Cardiac fibroblast (primary cell): ENCODE data around the gene UQCR10.

ENCODE experiments used
- DNase-seq, 2 donors: peaks; one replicate each; pipeline versions ENCODE4 v3.0.0 to v3.0.0-alpha.2; 2010; ENCODE audit warnings: low read depth in 2 of 2
- H3K4me3 ChIP-seq, 2 donors: replicated peaks in 1 of 2; 1 replicate in 1 of 2; 2 replicates in 1 of 2; pipeline ENCODE4 v1.5.1; 2011; ENCODE audit warnings: low read depth in 2 of 2, low read length in 2 of 2, mild to moderate bottlenecking in 2 of 2, moderate library complexity in 1 of 2
- CTCF ChIP-seq: IDR thresholded peaks from one replicate; pipeline ENCODE4 v1.5.1; 2011; ENCODE audit warnings: low read depth, mild to moderate bottlenecking, low read length, inconsistent platforms

UQCR10 gene

GRCh38 chr22:29722587-29722986, 44.6 kb upstream of the UQCR10 start:
- DNase-seq, result no peak
- no peak overlapping the region for H3K4me3 ChIP-seq
- no peak for TF ChIP-seq CTCF

GRCh38 chr22:29723766-29724165, 43.4 kb upstream of the UQCR10 start:
- TF ChIP-seq CTCF, result no peak
- H3K4me3 ChIP-seq, result no peak overlapping the region
- no peak for DNase-seq

GRCh38 chr22:29724843-29725242, 42.3 kb upstream of the UQCR10 start:
- TF ChIP-seq CTCF, result no peak

GRCh38 chr22:29726106-29726505, 41.1 kb upstream of the UQCR10 start:
- DNase-seq, result no peak
- TF ChIP-seq CTCF, result no peak

More at GRCh38 chr22:29724843-29725242, 42.3 kb upstream of the UQCR10 start:
- no peak overlapping the region for H3K4me3 ChIP-seq
- DNase-seq, result no peak

GRCh38 chr22:29726512-29727130, 40.5 kb upstream of the UQCR10 start:
- DNase-seq, result peak in 1 of 2 donors; percentile 21
- no peak overlapping the region for H3K4me3 ChIP-seq
- no peak for TF ChIP-seq CTCF

More at GRCh38 chr22:29726106-29726505, 41.1 kb upstream of the UQCR10 start:
- no peak overlapping the region for H3K4me3 ChIP-seq

GRCh38 chr22:29727131-29727523, 40.0 kb upstream of the UQCR10 start:
- H3K4me3 ChIP-seq, result no peak overlapping the region
- peak; percentile 51 for DNase-seq
- peak; percentile 34 for TF ChIP-seq CTCF

GRCh38 chr22:29729161-29729560, 38.0 kb upstream of the UQCR10 start:
- no peak for DNase-seq
- no peak overlapping the region for H3K4me3 ChIP-seq
- no peak for TF ChIP-seq CTCF
